ENCODE measurements around the gene BCAR3.
"Not testable (repeated sequence)": the region's sequence is repeated elsewhere in the genome, so short reads cannot be mapped to it uniquely, and the experiment has no call there.

BCAR3 gene

DNA sequence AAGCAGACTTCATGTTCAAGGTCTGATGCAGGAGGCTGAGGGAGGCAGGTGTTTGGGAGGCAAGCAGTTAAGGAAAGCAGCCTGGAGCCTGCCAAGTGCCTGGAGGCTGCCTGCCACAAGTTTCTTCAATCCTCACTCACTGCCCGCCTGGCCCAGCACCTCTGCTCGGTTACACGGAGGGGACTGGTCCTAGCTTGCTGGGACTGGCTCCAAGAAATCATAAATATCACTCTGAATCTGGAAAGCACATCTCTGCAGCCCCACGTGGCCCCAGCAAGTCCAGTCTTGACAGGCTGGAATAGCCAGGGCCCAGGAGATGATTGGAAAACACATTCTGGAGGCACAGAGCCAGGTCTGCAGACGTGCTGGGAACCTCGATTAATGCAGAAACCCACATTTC, 83.9 kb downstream of the BCAR3 start:
- DNase-seq (ENCODE audit: low read depth in 2 of 2): no peak

DNA sequence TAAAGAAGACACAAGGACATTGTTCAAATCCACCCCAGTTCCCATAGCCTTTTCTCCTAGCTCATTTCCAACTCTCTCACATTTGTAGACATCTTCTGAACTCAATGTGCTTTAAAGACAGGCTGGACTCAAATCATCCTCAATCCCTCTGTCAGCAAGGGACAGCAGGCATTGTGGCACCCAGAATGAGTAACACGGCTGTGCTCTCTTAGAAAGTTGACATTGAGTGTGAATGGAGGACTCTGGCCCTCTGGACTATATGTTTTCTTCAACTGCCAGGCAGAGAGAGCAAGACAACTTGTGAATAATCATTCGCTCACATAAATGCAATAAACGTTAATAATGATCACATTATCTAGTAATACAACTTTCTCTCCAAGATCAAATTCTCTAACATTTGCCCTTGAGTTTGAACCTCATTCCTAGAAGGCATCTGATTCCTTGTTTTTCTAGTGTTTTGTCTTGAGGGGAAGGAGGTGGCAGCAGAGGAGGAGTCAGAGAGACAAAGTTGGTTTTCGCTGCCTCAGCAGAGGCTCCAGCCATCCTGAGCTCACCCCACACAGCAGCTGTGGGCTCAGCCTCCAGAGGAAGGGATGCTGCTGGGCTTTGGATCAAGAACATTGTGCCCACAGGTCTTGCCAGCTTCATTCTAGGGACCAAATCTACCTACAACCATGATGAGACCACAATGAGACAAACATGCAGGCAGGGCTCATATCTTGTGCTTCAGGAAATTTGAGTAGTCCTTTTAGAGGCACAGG, 85.1 kb downstream of the BCAR3 start:
- no peak for DNase-seq (ENCODE audit: low read depth in 2 of 2)

DNA sequence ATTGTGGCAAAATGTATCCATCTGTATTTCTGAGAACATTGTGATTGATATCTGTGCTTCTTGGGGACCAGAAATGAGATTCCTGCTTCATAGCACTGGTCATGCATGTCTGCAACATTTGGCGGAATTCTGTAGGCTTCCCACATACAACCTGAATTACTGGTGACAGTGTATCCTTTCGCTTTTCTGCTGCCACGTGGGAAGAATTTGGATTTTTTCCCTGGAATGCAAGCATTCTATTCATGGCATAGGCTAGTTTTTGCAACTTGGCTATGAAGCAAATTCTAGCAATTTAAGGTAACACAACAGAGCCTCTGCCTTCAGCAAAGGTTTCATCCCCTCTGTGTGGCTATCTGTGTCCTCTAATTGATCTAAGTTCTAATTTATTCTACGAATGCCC, 85.9 kb downstream of the BCAR3 start:
- no peak for DNase-seq (ENCODE audit: low read depth in 2 of 2)

DNA sequence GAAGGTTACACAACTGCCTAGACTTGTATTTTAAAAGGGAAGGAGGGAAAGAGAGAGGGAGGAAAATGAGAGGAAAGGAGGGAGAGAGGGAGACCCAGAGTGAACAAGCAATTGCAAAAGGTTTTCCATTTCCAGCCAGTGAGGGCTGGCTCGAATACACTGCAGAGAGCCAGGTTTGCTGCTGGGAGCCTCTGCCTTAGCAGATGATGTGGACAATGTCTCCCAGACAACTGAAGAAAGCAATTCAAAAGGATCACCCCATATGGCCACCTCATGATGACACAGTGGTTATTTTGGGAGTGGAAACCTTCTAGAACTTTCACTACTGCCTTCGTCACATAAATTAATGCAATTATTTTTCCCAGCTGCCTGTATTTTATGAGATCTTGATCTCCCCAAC, 86.4 kb downstream of the BCAR3 start:
- no peak for DNase-seq (ENCODE audit: low read depth in 2 of 2)

DNA sequence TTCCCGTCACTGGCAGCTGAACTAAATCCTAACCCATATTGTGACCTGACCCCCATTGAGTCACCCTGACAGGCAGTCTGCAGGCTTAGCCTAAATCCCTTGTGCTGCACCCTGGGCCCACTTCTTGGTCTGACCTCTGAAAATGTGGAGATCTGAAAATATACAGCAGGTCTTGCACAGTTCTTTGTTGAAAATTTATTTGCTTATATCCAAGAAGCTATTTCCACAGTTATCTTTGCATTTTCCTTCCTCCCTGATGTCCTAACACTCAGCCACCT, 87.1 kb downstream of the BCAR3 start:
- DNase-seq (ENCODE audit: low read depth in 2 of 2): no peak

DNA sequence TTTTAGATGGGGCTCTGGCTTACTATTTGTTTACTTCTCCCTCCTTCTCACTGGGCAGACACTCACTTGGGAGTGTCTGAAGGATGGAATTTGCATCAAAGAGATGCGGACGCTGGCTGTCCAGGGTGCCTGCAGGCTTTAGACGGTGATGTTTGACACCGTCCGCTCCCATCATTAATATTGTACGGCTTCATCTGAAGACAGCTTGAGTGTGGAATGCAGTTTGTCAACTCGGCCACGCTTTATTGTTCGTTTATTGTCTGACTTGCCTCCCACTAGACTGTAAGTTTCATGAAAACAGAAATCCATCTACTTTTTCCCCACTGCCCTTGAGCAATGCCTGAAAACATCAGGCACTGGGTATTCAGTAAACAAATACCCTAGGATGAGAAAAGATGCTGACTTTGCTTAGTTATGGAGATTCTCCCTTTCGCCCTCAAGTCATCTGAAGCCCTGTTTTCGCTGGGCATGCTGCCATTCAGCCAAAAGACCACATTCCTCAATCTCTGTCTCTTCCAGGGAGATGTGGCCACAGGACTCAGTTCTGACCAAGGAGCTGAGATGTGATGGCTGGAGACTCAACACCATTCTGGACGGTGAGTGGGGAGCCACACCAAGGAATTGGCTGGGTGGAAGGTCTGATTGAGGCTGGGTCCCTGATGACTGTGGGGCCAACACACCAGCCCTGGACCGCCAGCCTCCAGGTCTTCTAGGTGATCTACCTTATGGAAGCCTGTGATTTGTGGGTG, 87.6 kb downstream of the BCAR3 start:
- no peak for DNase-seq (ENCODE audit: low read depth in 2 of 2)

DNA sequence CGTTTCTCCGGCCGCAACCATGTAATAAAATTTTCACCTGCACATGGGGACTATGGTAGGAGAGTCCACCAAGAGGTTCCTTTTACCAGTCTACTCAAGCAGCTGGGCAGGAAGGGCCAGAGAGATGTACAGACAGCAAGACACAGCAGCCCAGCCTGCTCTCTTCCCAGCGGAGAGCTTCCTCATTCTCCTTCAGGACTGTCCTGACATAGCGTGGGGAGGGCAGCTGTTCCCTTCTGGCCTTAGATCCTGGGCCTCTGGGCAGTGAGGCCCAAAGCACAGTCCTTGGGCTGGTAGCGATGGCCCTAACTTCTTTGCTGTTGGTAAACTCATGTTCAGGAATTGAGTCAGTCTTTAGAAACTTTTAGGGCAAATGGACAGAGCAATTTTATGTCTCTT, 89.1 kb downstream of the BCAR3 start:
- no peak for DNase-seq (ENCODE audit: low read depth in 2 of 2)

DNA sequence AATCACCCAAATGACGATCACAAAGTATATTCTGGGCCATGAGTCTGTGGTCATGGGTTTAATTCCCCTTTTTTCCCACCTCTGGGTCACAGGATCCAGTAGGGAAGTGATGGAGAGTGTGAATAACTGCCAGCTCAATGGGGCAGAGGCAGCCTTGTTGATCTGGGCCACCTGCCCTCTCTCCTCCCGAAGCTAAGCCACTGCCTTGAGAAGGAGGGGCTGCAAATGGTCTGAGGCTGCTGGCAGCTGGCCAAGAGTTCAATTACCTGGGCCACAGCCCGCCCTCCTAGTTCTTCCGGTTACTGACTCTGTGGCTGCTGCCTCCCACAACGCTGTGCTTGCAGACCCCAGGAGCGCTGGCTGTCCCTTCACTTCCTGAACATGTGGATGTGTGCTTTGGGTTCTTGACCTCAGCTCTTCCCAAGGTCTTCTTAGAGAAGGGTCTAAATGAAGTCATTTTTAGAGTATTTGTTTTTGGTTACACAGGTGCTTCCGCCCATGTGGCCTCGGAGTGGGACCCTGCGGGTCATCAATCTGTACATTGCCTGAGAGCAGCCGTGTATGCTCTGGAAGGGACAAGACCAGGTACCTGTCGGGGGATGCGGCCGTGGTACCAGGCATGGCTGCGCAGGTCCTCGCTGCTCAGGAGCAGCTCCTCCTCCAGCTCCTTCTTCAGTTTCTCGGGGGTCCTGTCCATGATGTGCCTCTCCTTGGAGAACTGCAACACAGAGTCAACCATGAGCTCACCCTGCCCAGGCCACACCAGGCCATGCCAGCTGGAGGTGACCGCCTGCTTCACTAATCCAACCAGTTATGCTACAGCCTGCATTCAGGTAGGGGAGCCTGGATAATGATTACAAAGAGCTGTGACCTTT, 89.7 kb downstream of the BCAR3 start:
- peak in 1 of 2 donors; percentile 35 for DNase-seq (ENCODE audit: low read depth in 2 of 2)

DNA sequence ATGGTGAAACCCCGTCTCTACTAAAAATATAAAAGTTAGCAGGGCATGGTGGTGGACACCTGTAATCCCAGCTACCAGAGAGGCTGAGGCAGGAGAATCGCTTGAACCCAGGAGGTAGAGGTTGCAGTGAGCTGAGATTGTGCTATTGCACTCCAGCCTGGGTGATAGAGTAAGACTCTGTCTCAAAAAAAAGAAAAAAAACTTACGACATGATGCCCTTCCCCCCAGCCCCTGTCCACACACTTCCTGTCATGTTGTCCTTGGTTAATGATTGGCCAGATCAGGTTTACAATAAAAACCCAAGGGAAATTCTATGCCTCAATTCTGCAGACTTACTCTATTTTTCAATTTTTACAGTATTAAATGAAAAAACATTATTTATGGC, 90.4 kb downstream of the BCAR3 start:
- not testable (repeated sequence) for DNase-seq (ENCODE audit: low read depth in 2 of 2)

DNA sequence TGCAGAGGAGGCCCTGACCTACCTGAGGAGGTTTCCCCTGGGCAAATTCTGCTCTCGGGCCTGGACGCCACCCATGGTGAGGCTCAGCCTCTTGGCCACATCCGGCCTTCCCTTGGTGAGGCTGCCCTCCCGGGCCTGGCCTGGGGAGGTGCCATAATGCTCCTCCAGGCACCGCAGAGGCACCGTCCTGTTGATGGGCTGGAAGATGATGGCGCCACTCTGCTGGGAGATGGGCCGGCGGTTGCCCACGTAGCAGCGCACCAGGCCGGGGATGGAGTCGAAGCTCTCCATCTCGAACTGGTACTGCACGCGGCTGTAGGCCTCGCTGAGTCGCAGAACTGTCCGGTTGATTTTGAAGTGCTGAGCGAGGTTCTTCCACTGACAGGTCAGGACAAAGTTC, 92.7 kb downstream of the BCAR3 start:
- DNase-seq (ENCODE audit: low read depth in 2 of 2): no peak

DNA sequence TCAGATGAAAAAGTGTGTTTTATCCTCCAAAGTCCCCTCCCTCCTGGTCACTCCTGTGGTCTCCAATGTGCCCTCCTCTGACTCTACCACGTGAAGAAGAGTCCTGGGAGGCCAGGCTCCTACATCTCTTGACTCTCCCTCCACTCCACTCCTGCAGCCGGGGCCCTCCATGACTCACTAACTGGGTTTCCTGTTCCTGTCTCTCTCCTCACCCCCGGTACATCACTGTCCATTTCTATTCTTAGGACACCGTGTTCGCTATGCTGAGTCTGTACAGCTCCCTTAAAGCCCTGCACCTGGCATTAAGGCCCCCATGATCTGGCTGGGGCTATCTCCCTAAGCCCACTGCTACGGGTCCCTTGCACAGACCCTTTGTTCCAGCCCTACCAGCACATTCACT, 93.4 kb downstream of the BCAR3 start:
- DNase-seq (ENCODE audit: low read depth in 2 of 2): no peak

DNA sequence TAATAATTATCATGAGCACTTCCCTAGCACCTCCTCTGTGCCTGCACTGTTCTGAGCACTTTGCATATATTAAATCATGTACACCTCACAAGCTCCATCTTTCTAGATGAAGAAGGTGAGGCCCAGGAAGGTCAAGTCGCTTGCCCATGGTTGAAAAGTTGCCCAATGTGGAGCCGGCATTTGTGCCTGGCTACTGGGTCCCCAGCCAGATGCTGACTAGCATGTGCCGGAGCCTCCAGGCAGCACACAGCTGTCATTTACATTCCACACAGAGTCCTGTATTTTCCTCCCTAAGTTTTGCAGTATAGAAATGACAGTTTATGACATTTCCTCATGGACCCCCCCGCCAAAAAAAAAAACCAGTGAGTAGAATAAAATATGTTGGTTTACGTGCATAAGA, 94.3 kb downstream of the BCAR3 start:
- DNase-seq (ENCODE audit: low read depth in 2 of 2): no peak

DNA sequence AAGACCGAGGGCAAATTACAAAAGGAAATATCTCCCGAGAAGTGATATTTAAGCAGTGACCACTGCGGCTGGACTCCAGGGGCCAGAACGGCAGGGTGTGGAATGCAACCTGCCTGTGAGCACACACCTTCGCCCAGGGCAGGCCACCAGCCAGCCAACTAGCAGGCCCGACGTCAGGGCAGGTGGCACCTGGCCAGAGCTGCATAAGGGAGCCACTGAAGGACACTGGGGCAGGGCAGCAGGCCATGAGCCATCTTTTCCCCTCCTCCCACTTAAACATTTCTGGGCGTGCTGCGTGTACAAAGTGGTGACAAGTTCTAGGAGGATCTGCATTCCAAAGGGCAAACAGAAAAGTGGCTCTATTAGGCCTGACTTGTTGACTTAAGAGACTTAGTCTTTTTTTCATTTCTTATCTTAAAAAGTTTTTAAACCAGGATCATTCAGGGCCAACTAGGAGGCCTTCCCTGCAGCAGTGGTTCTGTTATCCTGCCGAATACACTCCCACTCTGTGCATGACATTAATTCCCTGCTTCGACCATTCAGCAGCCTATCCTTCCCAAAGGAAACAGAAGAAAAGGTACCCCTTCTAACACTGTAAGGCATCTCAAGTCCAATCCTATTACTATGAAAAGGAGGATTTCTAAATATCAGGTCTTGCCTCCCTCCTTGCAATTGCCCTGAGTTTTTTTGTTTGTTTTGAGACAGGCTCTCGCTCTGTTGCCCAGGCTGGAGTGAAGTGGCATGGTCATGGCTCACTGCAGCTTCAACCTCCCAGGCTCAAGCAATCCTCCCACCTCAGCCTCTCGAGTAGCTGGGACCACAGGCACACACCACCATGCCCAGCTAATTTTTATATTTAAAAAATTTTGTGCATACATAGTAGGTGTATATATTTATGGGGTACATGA, 96.3 kb downstream of the BCAR3 start:
- DNase-seq (ENCODE audit: low read depth in 2 of 2): no peak

DNA sequence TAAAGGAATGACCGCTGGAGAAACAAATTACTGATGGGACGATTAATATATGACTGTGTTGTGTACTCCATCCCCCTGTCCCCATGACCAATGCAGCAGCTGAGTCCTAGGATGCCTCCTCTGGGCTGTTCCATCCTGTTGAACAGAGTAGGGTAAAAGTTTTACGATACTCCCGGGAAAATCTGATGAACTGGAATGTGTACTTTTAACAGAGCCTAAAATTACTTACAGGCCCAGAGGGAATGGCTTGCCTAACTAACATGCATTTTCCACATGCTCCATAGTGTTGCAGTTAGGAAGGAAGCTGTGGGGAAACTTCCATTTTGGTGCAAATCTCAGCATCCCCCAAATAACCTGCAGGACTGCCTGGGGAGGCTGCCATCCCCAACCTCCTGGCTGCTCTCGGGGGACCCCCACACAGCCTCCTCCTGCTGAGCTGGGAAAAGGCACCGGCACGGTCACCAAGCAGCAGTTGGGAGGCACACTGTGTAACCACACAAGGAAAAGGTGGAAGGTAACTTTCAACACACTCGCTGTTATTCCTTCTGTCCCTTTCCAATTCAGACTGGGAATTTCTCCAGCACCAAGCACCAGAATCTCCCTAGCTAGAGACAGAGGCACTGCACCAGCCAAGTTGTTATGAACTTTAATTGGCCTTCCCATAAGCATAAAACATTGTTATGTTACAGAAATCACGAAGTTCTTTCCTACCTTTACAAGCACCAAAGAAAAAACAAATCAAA, 97.2 kb downstream of the BCAR3 start:
- DNase-seq (ENCODE audit: low read depth in 2 of 2): no peak

DNA sequence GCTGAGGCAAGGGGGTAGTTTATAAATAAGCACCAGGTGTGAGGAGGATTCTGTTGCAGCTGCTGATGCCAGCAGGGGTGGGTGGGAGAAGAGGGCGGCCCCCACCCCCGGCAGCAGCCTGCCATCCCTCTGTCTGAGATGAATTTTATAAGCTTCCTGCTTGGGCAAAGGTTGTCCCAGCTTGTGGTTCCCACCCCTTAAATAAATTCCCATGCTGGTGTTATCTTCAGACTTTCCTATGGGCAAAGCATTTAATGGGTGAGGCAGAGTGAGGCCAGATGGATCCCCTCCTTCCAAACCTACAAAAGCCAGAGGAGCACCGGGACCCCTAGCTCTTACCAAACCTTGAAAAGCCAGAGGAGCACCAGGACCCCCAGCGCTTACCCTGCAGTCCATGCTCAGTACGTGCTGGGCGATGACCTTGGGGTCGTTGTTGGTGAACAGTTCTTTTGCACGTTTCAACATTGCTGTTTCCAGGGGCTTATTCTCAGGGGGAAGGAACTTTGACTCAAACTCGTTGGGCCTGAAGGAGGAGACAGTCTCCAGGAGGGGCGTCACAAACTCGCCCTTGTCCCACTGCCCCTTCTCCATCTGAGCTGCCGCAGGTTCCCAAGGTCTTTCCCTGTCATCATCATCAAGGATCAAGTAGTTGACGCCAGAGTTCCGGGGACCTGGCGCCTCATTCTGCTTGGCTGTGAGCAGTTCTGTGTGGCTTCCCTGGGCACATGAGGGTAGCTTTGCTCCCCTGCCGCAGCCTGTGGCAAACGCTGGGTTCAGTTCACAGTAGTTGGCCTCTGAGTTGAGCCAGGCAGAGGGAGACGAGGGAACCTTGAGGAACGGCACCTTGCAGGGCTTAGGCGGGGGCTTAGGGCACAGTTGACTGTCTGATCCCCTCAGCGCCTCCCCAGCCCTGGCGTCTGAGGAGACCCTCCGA, 99.5 kb downstream of the BCAR3 start:
- no peak for DNase-seq (ENCODE audit: low read depth in 2 of 2)

DNA sequence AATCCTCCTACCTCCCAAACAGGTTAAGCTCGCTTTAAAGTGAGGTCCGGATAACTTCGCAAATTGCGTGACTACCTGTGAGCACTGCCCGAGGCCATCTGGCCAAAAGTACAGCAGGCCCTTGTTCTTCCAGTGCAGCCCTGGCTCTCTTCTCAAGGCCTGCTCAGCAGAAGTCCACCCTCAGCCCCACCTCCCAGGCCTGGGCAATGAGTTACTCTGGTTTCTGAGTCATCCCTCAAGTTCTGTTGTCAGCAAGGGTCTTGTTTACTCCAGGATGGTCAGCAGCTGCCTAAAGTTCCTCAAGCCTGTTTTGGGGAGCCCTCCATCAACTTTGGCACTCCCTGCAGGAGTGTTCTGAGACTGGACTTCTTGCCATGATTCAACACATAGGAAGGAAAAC, 101.7 kb downstream of the BCAR3 start:
- DNase-seq (ENCODE audit: low read depth in 2 of 2): no peak

DNA sequence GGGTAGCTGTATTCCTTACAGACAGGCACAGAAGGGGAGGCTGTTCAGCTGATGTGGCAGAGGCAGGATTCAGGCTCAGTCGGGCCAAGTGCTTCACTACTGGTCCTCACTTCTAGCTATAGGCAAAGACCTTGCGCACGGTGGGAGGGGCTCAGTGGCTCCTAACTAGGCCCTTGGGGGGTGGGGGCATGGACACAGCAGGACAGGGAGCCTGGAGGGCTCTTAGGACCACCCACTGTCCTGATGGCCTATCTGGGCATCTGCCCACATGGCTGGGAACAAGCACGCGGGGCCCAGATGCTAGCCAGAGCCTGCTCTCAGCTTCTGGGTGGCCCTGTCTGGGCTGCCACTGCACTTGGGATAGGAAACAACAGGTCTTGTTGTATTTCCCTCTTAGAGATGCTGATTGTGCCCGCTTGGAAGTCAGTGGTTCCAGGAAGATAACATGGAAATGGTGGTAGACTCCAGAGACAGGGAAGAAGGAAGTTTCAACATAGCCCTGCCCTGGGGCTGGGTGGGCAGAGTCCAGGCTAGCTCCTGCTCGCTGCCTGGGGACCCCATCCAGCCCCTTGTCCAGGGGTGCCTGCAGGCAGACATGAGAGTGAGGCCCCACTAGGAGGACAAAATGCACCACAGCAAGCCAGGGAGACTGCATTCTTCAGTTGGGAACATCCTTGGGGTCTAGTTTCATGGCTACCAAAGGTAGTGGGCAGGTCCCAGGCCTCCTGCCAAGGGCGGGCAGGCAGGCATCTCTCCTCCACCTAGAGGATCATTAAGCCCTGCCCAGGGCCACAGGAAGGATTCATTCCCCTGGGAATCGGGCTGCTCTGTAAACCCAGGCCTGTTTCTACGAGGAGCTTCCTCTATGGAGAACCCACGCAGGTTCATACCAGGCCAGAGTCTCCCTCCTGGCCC, 102.5 kb downstream of the BCAR3 start:
- DNase-seq (ENCODE audit: low read depth in 2 of 2): no peak

DNA sequence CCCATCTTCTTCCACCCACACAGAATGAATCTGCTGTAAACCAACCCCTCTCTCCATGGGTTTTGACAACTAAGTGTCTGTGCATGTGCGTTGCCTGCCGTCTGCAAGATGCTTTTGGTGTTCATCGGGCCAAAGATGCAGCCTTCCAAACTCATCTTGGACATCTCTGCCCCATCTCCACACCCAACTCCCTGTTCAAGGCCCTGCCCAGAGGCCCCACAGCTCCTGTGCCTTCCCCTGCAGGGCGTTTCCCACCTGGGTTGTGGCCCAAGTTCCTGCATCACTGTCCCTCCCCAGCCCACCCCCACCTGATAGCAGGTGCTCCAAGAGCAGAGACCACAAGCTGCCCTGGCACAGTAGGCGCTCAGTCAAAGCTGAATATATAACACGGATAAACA, 103.2 kb downstream of the BCAR3 start:
- DNase-seq (ENCODE audit: low read depth in 2 of 2): no peak

Data from stimulated activated CD8-positive, alpha-beta memory T cell treated with anti-CD3 and anti-CD28 coated beads, Interleukin-2, amount 100 ng/mL, for 48 hours (primary cell).